Gastrocnemius medialis (tissue), 4 donors: ENCODE data around the gene NPAS2.

ENCODE experiments used
- CTCF ChIP-seq, 5 experiments: fragments of 450-650 bp in 3 of 5; fragments of 200-600 bp in 2 of 5; sonication (generic) in 2 of 5; IDR thresholded peaks in 4 of 5; conservative IDR thresholded peaks in 1 of 5; 1 replicate in 4 of 5; 2 replicates in 1 of 5; pipeline ENCODE4 v1.5.1; 2016 to 2019; ENCODE audit warnings: antibody characterized with exemption in 5 of 5, mild to moderate bottlenecking in 3 of 5, moderate library complexity in 3 of 5
- POLR2A ChIP-seq, 2 donors: fragments of 450-650 bp; IDR thresholded peaks; one replicate each; pipeline ENCODE4 v1.6.1; 2017; ENCODE audit warnings: antibody characterized with exemption in 2 of 2, mild to moderate bottlenecking in 2 of 2, moderate library complexity in 2 of 2

- no peak for TF ChIP-seq CTCF (IDR thresholded peaks at IDR 0.05 in 4 of 5, conservative IDR thresholded peaks at IDR 0.05 in 1 of 5)
- no peak for TF ChIP-seq POLR2A (IDR thresholded peaks at IDR 0.05)
Measured at GRCh38 chr2:100831158-100831750, 11.3 kb downstream of the NPAS2 start.
